Activated T-cell treated with anti-CD3 and anti-CD28 coated beads, Interleukin-2, amount 50 U/mL, for 72 hours (primary cell): ENCODE data around the gene CRYZL1. TPM values are rescaled to one million over a fixed set of nuclear protein-coding genes. Genes with fewer than 3 reads are reported as not detected.
"Not testable (repeated sequence)": the region's sequence is repeated elsewhere in the genome, so short reads cannot be mapped to it uniquely, and the experiment has no call there.

ENCODE experiments used
- ATAC-seq, 2 donors: fragments of 150-1000 bp; cut with Tn5 transposase; replicated peaks in 1 of 2; 2 replicates each; pipeline ENCODE4 v1.10.0; 2021; ENCODE audit warnings: moderate library complexity in 2 of 2, mild to moderate bottlenecking in 1 of 2
- DNase-seq, 2 donors: peaks; one replicate each; pipeline ENCODE4 v3.0.0; 2021 to 2022; ENCODE audit warnings: mixed read lengths in 1 of 2
- H3K27ac Mint-ChIP-seq: one replicate; pipeline ENCODE4 v1.8.0; 2022; ENCODE audit warnings: mild to moderate bottlenecking, moderate library complexity, mixed read lengths
- H3K27me3 Mint-ChIP-seq: one replicate; pipeline ENCODE4 v1.8.0; 2022; ENCODE audit warnings: low read depth, mixed read lengths
- H3K36me3 Mint-ChIP-seq, 2 donors: one replicate each; pipeline ENCODE4 v1.8.0; 2022; ENCODE audit warnings: mixed read lengths in 2 of 2, mild to moderate bottlenecking in 1 of 2; ENCODE audit not compliant: insufficient read depth in 2 of 2
- H3K4me1 Mint-ChIP-seq: one replicate; pipeline ENCODE4 v1.8.0; 2022; ENCODE audit warnings: low read depth, mixed read lengths
- H3K4me3 Mint-ChIP-seq, 2 donors: one replicate each; pipeline ENCODE4 v1.8.0; 2022; ENCODE audit warnings: mild to moderate bottlenecking in 2 of 2, mixed read lengths in 2 of 2, moderate library complexity in 2 of 2
- H3K9me3 Mint-ChIP-seq, 2 donors: one replicate each; pipeline ENCODE4 v1.8.0; 2022; ENCODE audit warnings: mixed read lengths in 2 of 2
- total RNA-seq, 2 donors: library from RNA; stranded (reverse); gene quantifications; one replicate each; pipeline ENCODE4 v1.2.3, GENCODE V29; 2022

CRYZL1 gene
- total RNA-seq, 2 donors from 2014 or later: 42.0 to 46.4 TPM

DNA sequence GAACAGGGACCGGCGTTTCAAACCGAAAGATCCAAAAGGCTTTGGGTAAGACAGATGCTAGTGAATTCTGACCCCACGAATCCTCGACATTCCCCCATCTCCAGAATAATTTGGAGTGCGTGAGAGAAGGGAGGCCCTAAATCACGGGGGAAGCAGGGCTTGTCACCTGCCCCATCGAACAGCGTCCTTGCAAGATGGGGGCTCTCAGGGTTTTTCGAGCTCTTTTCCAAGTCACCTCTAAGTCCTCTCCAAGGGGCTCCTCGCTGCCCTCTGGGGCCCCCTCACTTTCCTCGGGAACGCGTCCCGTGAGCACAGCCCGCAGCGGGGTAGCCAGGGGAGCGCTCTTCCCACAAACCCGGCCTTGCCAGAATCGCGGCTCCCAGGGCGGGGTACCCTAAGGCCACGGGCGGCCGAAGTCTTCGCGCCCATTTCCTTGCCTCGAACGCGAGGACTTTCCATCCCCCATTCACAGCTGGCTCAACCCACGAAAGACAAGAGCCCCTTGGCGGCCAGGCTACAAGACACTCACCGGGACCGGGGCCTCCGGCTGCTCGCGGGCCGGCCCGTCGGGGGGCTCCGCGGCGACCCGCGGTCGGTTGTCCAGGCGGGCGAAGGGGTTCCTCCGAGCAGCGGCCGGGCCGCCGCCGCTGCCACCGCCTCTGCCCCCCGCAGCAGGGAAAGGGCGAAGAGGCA, 53.6 kb downstream of the CRYZL1 start:
- peak in 1 of 2 donors; percentile 44 for DNase-seq
- ATAC-seq: peak; percentile 22 to 35
- Mint-ChIP-seq H3K27me3 (no peaks in the 10 kb centered on the region), H3K4me1 (peaks cover 36% of the 10 kb centered on the region), H3K4me3 (peak overlapping the region; percentile 97 to 99), H3K9me3 (no peaks in the 10 kb centered on the region), H3K36me3 (peaks cover 5 to 11% of the 10 kb centered on the region in 2 donors), H3K27ac (peak overlapping the region; percentile 94)

DNA sequence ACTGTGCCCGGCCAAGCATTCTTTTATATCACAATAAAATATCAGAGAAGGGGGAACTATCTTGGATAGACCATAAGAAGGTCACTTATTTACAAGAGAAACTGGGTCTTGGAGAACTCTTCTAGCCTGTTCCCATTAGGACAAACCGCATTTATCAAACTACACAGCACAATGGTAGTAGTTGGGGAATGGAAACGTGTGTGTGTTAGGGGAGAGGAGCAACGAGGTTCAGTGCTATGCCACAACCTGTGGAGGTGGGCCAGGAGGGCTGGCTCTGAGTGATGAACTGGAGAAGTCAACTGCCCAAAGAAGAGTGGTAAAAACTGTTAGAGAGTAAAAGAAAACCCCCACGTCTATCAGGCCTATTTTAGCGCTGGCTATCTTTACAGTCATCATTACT, 54.6 kb downstream of the CRYZL1 start:
- H3K4me3 Mint-ChIP-seq: peak overlapping the region; percentile 81 to 97
- DNase-seq (no peak), ATAC-seq (no peak)
- H3K4me1 Mint-ChIP-seq: peaks cover 36% of the 10 kb centered on the region
- peak overlapping the region; percentile 48 for H3K27ac Mint-ChIP-seq
- no peaks in the 10 kb centered on the region for H3K27me3 Mint-ChIP-seq
- H3K36me3 Mint-ChIP-seq: peaks cover 3 to 15% of the 10 kb centered on the region in 2 donors
- no peaks in the 10 kb centered on the region for H3K9me3 Mint-ChIP-seq

DNA sequence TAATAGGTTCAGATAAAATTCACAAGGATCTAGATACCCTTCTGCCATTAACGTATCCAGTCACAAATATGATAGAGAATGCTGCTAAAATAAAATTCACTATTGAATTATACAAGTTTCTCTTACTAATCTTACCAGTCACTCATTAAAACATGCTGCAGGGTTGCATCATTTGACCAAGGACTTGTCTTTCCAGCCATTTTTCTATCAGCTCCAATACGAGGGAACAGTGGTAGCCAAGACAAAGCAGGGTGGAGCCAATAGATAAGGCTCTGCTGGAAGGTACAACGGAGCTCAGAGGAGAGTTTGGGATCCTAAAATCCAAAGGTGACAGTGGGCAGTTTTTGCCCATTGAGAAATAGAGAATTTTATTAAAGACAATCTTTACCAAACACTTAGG, 57.1 kb downstream of the CRYZL1 start:
- Mint-ChIP-seq H3K27ac (no peak overlapping the region), H3K4me1 (peaks cover 37% of the 10 kb centered on the region), H3K27me3 (no peaks in the 10 kb centered on the region), H3K4me3 (no peak overlapping the region), H3K9me3 (no peaks in the 10 kb centered on the region), H3K36me3 (peaks cover 4 to 19% of the 10 kb centered on the region in 2 donors)
- DNase-seq (no peak), ATAC-seq (no peak)

DNA sequence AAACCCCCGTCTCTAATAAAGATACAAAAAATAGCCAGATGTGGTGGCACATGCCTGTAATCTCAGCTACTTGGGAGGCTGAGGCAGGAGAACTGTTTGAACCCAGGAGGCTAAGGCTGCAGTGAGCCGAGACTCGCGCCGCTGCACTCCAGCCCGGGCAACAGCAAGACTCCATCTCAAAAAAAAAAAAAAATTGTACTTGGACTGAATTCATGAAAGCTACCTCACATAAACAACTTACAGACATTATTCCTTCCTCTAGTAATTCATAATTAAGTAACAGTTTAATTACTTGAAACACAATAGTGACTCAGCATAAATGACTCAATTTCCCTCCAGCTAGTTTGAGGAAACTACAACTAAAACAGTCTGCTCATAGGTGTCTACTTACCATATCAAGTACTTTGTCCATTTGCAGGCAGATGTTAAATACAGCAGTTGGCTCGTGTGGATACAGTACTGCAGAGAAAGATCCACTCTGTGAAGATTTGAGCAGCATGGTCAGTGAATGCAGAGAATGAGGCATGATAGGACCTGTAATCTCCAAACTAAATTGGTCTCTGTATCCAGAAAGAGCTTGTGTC, 62.5 kb downstream of the CRYZL1 start:
- H3K4me1 Mint-ChIP-seq: peaks cover 12% of the 10 kb centered on the region
- H3K9me3 Mint-ChIP-seq: no peaks in the 10 kb centered on the region
- peak overlapping the region; percentile 90 for H3K27ac Mint-ChIP-seq
- H3K4me3 Mint-ChIP-seq: no peak overlapping the region
- DNase-seq (no peak), ATAC-seq (peak; percentile 35 to 36)
- H3K36me3 Mint-ChIP-seq: peaks cover 3 to 24% of the 10 kb centered on the region in 2 donors
- H3K27me3 Mint-ChIP-seq: no peaks in the 10 kb centered on the region

DNA sequence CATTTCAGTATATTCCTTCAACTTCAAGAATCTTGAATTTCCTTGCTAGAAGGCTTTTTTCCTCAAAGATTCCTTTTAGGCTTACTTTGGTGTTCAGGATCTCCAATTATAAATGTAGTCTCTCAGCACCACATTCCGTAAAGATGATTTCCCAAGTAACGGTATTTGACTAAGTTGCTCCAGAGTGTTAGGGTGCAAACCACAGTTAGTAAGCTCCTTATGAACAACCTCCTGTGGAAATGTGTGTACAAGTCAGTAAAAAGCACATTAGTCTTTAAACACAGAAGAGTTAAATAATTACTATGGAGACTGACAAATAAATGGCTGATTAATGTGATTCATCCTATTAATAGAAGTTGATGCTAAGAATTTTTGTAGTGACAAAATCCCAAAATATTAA, 63.3 kb downstream of the CRYZL1 start:
- no peak overlapping the region for H3K4me3 Mint-ChIP-seq

DNA sequence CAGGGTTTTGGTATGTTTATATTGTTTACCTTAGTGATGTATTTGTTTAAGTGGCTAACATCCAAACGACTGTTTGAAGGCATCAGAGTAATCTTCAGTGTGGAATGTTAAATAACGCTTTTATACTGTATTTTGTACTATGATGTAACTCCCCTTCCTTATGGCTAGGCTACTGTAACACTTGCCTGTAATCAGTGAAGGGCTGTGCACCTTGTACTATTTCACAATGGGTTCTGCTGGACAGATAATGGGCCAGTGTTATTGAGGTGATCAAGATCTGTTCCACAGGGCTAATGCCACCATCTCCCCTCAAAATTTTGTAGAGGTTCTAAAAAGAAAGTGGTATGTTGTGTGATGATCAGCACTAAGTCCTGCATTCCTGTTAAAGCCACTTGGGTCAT, 64.8 kb downstream of the CRYZL1 start:
- H3K4me3 Mint-ChIP-seq, H3K27me3 Mint-ChIP-seq, H3K9me3 Mint-ChIP-seq, DNase-seq, ATAC-seq: not testable (repeated sequence)
- peaks cover 1 to 31% of the 10 kb centered on the region in 2 donors for H3K36me3 Mint-ChIP-seq
- H3K4me1 Mint-ChIP-seq: peaks cover 12% of the 10 kb centered on the region
- H3K27ac Mint-ChIP-seq: peak overlapping the region; percentile 37

More for the DNA sequence above, 63.3 kb downstream of the CRYZL1 start:
- no peaks in the 10 kb centered on the region for H3K27me3 Mint-ChIP-seq
- H3K9me3 Mint-ChIP-seq: no peaks in the 10 kb centered on the region
- ATAC-seq (no peak), DNase-seq (no peak)
- peaks cover 3 to 29% of the 10 kb centered on the region in 2 donors for H3K36me3 Mint-ChIP-seq
- no peak overlapping the region for H3K27ac Mint-ChIP-seq
- peaks cover 12% of the 10 kb centered on the region for H3K4me1 Mint-ChIP-seq

DNA sequence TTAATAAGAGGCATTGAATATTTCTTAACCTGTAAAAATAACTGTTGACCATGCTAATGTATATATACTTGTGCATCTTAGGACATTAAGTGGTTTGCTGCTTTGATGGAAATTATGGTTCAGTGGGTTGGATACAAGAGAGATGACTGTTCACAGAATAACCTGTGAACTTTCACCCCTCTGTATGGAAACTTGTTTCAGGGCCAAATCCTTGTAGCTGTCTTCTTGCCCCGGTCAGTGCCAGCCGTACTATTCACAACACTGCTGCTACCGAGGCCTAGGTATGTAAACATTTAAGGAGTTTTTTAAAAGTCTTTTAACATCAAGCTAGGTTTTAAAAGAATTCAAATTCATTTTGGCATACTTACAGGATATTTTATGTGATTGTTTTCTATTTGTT, 69.2 kb downstream of the CRYZL1 start:
- H3K4me3 Mint-ChIP-seq: no peak overlapping the region
- H3K4me1 Mint-ChIP-seq: peaks cover 7% of the 10 kb centered on the region
- peaks cover 6 to 32% of the 10 kb centered on the region in 2 donors for H3K36me3 Mint-ChIP-seq
- DNase-seq (no peak), ATAC-seq (peak in 1 of 2 donors; percentile 35)
- peak overlapping the region; percentile 95 for H3K27ac Mint-ChIP-seq
- H3K27me3 Mint-ChIP-seq: no peaks in the 10 kb centered on the region
- H3K9me3 Mint-ChIP-seq: no peaks in the 10 kb centered on the region

DNA sequence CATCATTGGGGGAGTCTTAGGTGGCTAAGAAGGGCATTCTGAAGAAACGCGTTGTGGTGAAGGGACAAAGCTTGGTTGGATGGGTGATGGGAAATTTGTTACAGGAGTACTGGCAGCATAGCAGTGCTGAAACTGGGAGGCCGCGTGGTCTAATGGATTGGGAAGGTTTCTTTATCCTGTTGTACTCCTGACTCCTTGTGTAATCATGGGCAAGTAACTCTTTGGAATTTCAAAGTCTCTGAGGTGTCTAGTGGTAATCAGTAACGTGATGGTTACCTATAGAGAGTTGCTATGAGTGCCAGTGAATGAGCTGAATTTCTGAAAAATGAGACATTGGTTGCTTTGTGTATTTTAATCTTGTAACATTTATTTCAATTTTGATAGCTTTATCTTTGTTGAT, 71.5 kb downstream of the CRYZL1 start:
- DNase-seq (no peak), ATAC-seq (peak in 1 of 2 donors; percentile 5)
- Mint-ChIP-seq H3K27me3 (no peaks in the 10 kb centered on the region), H3K36me3 (peaks cover 6 to 33% of the 10 kb centered on the region in 2 donors), H3K9me3 (no peaks in the 10 kb centered on the region), H3K4me1 (peaks cover 16% of the 10 kb centered on the region), H3K27ac (peak overlapping the region; percentile 90), H3K4me3 (no peak overlapping the region)

DNA sequence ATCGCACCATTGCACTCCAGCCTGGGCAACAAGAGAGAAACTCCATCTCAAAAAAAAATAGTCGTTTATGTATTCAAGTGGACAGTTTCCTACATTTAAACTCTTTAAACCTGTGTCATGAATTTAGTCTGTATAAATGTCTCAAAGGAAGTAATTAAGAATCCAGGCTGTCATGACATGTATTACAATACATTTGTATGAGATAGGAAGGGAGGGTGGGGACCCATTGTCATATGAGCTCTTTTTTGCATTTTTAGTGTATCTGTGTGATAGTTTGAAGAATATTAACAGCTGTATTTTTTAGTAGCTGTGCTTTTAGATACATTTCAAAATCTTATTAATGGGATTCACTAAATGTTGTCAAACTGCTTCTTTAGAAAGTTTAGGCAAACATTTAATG, 73.1 kb downstream of the CRYZL1 start:
- Mint-ChIP-seq H3K4me1 (peaks cover 26% of the 10 kb centered on the region), H3K27ac (no peak overlapping the region), H3K36me3 (peaks cover 6 to 30% of the 10 kb centered on the region in 2 donors), H3K9me3 (no peaks in the 10 kb centered on the region), H3K4me3 (no peak overlapping the region), H3K27me3 (no peaks in the 10 kb centered on the region)
- DNase-seq (no peak), ATAC-seq (no peak)

DNA sequence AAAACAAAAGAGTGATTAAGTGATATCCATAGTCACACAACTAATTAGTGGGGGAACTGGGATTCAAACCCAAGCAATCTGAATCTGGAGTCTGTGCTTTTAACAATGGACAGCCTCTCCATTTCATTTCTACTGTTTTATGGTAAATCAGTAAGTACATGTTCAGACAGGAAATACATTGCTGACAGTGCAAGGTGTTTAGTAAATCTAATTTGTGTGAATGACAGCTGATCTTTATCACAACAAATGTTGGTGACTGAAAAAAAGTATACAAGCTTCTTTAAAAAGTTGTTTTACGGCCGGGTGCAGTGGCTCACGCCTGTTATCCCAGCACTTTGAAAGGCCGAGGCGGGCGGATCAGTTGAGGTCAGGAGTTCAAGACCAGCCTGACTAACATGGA, 73.6 kb downstream of the CRYZL1 start:
- no peak overlapping the region for H3K4me3 Mint-ChIP-seq
- H3K36me3 Mint-ChIP-seq: peaks cover 8 to 27% of the 10 kb centered on the region in 2 donors
- DNase-seq (no peak), ATAC-seq (no peak)
- H3K27ac Mint-ChIP-seq: no peak overlapping the region
- peaks cover 26% of the 10 kb centered on the region for H3K4me1 Mint-ChIP-seq
- H3K27me3 Mint-ChIP-seq: no peaks in the 10 kb centered on the region
- H3K9me3 Mint-ChIP-seq: no peaks in the 10 kb centered on the region

DNA sequence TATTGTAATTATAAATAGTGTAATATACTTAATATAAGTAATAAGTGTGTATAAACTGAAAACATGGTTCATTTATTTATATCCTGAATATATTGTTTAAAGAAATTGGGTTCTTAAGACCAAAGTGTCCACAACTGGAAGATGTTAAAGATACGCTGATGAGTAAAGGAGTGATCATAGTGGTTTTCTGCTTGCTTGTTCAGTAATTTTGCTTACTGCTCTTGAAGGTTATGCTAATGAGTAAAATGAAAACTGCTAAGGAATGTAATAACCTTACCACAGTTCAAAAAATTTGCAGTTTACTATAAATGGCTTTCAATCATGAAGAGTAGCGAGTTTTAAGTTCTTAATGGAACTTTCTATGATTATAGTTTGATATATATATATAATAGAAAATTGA, 75.0 kb downstream of the CRYZL1 start:
- ATAC-seq (peak; percentile 54 to 67), DNase-seq (no peak)
- Mint-ChIP-seq H3K36me3 (peaks cover 8 to 22% of the 10 kb centered on the region in 2 donors), H3K4me1 (peaks cover 29% of the 10 kb centered on the region), H3K4me3 (peak overlapping the region in 1 of 2 donors; percentile 49), H3K27me3 (no peaks in the 10 kb centered on the region), H3K9me3 (no peaks in the 10 kb centered on the region), H3K27ac (no peak overlapping the region)

DNA sequence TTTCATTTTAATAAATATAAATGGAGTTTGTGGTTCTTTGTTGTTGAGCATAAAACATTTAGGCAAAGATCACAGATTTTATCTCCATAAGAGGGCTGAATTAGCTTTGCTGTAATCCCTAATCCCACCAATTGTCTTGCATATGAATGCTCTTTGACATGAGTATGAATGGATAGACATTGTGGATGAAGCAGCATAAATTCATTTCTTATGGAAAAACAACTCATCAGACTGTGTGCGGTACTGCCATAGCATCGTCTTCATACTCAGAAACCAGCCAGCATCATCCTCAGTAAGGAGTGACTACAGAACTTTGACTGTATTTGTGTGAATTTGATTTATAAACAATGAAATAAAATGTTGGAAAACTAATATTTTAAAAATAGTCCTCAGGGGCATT, 79.2 kb downstream of the CRYZL1 start:
- Mint-ChIP-seq H3K36me3 (peaks cover 13 to 43% of the 10 kb centered on the region in 2 donors), H3K27ac (no peak overlapping the region), H3K27me3 (no peaks in the 10 kb centered on the region), H3K4me1 (peaks cover 39% of the 10 kb centered on the region), H3K9me3 (no peaks in the 10 kb centered on the region), H3K4me3 (no peak overlapping the region)
- DNase-seq: no peak
- no peak for ATAC-seq

DNA sequence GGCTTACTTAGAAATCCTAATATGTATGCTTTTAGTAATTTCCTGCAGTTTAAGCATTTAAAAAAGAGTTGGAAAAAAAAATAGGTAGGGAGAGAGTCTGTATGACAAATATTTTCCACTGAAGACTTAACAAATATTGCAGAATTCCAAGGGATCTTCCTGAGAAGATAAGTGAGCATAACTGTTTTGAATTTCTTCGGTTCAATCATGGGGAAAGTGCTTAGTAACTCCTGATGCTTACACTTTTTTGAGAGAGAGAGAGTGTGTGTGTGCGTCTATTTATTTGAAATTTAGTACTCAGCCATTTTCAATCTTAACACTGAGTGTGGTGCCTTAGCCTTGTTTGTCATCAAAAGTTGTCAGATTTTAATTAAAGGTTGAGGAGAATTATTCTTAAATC, 80.2 kb downstream of the CRYZL1 start:
- no peak overlapping the region for H3K4me3 Mint-ChIP-seq
- H3K9me3 Mint-ChIP-seq: no peaks in the 10 kb centered on the region
- DNase-seq (no peak), ATAC-seq (no peak)
- peak overlapping the region; percentile 98 for H3K27ac Mint-ChIP-seq
- peaks cover 19 to 50% of the 10 kb centered on the region in 2 donors for H3K36me3 Mint-ChIP-seq
- H3K4me1 Mint-ChIP-seq: peaks cover 48% of the 10 kb centered on the region
- H3K27me3 Mint-ChIP-seq: no peaks in the 10 kb centered on the region
